HG02870 (cell line): ENCODE measurements around the gene MBOAT7.
"Not testable (repeated sequence)": the region's sequence is repeated elsewhere in the genome, so short reads cannot be mapped to it uniquely, and the experiment has no call there.

ENCODE experiments used
- ATAC-seq: cut with Tn5 transposase; IDR thresholded peaks from one replicate; pipeline ENCODE4 v1.9.1; 2021; ENCODE audit warnings: mild to moderate bottlenecking, moderate library complexity; ENCODE audit not compliant: unreplicated experiment

Gene MBOAT7, protein sequence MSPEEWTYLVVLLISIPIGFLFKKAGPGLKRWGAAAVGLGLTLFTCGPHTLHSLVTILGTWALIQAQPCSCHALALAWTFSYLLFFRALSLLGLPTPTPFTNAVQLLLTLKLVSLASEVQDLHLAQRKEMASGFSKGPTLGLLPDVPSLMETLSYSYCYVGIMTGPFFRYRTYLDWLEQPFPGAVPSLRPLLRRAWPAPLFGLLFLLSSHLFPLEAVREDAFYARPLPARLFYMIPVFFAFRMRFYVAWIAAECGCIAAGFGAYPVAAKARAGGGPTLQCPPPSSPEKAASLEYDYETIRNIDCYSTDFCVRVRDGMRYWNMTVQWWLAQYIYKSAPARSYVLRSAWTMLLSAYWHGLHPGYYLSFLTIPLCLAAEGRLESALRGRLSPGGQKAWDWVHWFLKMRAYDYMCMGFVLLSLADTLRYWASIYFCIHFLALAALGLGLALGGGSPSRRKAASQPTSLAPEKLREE

DNA sequence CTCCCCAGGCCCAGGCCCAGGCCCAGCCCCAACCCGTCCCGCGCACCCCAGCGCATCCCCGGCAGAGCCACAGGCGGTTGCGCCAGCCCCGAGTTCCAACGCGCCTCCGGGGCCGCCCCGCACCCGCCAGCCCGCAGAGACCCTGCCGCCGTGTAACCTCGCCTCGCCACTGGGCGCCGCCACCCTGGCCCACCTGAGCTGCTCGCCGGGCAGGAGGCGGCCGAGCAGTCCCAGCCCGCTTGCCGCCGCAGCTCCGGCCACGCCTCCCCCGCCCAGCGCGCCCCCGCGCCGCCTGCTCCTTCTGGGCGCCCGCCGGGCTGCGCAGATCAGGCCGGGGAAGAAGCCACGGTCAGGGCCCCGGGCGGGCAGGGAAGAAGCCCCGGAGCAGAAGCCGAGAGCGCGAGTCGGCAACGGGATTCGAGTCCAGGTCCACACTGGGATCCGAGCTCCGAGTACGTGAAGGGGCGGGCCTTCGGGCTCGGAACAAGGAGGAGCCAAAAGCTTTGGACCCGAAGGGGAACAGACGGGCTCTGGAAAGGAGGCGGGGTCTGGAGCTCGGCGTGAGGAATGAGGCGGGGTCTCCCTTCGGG is at the start of gene MBOAT7:
Gene MBOAT7, minus strand, starts transcription at position 436 of the 590 bp plus-strand sequence. CDS start 1,072 bp downstream, outside the sequence.
- peak; percentile 8 for ATAC-seq

DNA sequence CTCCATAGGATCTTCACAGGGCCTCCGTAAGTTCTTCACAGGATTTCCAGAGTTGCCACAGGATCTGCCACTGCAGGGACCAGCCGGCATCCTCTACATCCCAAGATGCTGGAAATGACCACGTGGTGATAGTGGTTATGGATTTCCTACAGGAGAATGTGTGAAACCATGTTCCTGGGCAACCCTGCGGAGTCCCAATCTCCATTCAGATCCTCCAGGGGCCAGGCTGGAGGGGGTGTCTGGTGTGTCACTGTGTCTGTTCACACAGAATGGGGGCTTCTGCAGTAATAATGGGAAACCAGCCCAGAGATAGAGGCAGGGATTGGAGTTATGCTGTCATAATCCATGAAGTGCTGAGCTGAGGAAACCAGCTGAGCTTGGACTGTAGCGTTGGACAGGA is 44.6 kb upstream of the MBOAT7 start:
- no peak for ATAC-seq

- ATAC-seq = no peak
These were observed 41.9 kb upstream of the MBOAT7 start for GRCh38 chr19:54231077-54231931.

GRCh38 chr19:54230031-54230430 is 40.7 kb upstream of the MBOAT7 start:
- no peak for ATAC-seq

DNA sequence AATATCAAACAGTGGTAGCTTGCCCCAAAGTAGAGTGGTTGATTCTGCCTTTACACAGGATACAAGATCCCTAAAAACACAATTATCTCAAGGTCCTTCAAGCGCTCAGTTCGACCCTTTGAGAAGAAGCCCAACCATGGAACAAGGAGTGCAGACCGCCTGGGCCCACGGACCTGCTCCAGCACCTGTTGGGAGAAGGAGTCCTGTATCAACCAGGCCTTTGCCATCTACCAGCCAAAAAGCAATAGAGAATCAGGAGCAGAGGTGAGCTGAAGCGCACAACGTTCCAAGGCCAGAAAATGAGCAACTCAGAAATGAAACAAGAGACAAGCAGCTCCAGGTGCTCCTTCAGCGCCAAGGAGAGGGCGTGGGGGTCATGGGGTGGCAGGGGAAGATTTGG is 39.8 kb upstream of the MBOAT7 start:
- ATAC-seq = no peak

GRCh38 chr19:54224619-54225018 is 35.2 kb upstream of the MBOAT7 start:
- ATAC-seq = not testable (repeated sequence)

DNA sequence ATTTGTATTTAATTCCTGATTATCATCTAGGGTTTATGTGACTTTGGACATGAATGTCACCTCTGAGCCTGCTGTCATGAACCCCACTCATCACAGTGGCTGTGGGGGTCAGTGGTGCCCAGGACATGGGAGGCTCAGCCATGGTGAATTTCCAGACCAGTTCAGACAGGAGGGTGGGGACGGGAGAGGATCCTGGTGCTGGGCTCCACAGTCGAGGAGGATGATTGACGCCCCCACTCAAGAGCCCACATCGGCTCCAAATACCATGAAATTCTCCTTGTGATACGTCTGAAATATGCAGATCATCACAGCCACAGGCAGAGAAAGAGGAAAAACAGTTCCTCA is 34.5 kb upstream of the MBOAT7 start:
- ATAC-seq = not testable (repeated sequence)

DNA sequence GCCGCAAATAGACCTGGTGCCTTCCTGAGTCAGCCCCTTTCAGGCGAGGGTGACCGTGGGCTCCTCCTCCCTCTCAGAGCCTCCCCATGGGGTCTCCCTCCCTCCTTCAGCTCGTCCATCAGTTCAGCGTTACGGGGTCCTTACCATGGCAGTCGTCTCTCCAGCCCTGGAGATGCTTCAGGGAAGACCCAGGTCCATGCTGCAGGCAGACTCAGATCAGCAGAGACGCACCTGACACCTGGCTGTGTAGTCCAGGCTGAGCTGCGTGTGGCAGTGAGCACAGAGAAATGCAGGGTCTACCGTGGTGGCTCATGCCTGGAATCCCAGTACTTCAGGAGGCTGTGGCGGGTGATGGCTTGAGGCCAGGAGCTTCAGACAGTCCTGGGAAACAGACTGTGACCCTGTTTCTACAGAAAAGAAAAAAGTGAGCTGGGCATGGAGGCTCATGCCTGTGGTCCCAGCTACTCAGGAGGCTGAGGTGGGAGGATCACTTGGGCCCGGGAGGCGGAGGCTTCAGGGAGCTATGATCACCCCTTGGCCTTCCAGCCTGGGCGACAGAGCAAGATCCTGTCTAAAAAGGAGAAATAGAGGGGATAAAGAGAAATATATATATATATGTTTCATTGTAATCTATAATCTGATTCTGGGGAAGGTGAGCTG is 34.0 kb upstream of the MBOAT7 start:
- ATAC-seq = not testable (repeated sequence)

GRCh38 chr19:54222474-54223276 is 33.3 kb upstream of the MBOAT7 start, which contains the start of gene LILRB3:
LILRB3 (minus strand) TSS chr19:54223007; CDS start chr19:54222976, 31 bp downstream.
- ATAC-seq = not testable (repeated sequence)

GRCh38 chr19:54221947-54222346 is 32.6 kb upstream of the MBOAT7 start:
- ATAC-seq = not testable (repeated sequence)

- not testable (repeated sequence) for ATAC-seq
These were observed 30.3 kb upstream of the MBOAT7 start for GRCh38 chr19:54219702-54220101.

DNA sequence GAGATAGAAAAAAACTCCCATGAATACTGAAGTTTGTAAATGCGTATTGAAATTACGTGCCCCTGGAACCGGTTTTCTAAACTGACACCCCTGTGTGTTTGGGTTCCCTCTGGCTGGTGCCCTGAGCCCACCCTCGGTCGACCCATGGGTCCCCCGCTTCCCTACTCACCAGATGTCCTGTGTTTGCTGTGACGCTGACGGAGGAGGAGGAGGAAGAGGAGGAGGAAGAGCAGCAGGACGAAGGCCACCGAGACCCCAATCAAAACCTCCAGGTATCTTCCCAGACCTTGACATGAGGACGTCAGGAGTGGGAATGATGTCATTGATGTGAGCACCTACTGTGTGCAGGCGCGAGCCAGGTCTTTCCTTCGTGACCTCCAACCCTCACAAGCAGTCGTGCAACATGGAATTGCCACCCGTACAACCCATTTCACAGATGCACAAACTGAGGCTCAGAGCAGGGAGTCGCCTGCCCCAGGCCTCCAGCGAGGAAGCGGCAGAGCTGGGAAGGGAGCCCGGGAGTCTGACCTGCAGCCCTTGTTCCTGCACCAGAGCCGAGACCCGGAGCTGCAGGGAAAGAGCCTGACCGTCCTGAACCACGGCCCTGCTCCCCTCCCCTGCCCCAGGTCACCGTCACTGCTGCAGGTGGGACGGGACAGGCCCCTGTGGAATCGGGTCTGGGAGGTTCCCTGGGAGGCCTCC is 29.7 kb upstream of the MBOAT7 start:
- no peak for ATAC-seq

DNA sequence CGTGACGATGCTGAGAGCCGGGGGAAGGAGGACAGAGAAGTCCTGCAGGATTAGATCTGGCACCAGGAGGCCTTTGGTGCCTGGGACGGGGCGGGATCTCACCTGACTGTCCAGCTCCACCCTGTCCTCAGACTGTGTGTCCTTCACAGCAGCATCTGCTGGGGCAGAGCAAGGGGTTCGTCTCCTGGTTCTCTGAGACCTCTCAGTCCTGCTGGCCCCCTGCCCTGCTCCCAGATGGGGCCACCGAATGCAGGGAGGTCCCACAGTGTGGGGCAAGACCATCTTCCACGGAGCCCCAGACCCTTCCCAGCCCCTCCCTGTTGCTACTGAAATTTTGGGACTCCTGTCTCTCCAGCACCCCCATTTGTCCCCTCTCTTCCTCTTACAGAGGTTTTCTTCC is 28.9 kb upstream of the MBOAT7 start:
- no peak for ATAC-seq

DNA sequence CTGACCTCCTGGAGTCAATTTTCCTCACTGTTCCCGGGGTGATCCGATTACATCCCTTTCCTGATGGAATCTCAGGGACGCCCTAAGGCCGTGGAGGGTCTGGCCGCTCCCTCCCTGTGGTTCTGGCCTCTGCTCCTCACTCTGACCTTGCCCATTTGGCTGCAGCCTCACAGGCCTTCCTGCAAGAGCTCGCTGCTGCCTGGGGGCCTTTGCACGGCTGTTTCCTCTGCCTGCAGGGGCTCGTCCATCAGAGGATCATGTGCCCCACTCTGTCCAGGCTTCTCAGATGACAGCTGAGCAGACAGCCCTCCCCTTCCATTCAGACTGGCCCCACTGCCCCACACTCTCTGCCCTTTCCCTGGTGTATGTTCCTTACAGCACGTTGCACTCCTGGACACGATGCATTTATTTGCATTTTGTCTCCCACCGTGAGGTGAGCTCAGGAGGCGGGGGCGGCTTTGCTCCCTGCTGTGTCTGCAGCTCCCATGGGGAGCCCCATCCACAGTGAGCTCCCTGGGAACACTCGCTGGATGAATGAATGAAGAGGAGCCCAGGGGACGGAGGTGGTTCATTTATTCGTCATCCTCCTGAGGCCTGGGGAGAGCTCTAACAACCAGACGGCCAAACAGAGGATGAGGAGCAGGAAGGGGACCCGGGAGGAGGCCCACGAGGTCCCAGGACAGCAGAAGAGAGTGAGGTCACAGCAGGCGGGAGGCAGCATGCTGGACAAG is 28.3 kb upstream of the MBOAT7 start:
- ATAC-seq = not testable (repeated sequence)

DNA sequence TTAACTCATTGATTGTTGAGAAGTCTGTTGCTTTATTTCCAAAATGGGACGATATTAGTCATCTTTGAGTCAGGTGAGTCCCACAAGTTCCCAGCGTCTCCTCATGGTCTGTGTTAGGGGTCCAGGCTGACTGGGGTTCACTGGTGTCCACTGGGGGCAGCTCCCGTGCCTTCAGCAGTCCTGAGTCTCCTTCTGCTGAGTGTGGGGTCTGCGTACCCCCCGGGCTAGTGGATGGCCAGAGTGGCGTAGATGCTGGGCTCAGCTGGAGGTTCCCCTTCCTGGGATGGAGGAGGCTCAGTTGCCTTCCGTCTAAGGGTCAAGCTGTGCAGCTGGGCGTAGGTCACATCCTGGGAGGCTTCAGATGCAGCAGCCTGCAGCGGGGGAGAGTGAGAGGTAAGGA is 27.5 kb upstream of the MBOAT7 start:
- no peak for ATAC-seq

- not testable (repeated sequence) for ATAC-seq
These were observed 25.4 kb upstream of the MBOAT7 start for GRCh38 chr19:54214734-54215133.

- not testable (repeated sequence) for ATAC-seq
These were observed 24.8 kb upstream of the MBOAT7 start for GRCh38 chr19:54214217-54214616.

DNA sequence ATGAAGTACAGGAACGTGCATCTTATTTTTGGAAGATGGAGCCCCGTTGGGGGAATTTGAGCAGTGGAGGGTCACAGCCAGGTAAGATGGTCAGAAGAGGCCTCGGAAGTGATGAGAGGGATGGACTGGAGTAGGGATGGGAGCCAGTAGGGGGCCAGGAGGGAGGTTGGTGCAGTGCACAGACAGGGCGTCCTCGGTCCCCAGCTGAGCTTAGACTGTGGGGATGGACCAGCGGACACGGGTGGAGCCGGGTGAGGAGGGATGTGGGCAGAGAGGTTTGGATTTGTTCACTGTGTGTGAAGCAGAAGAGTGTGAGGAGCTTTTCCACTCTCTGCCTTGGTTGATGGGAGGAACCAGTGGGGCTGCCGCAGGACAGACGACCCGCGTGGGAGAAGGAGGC is 21.9 kb upstream of the MBOAT7 start:
- ATAC-seq = no peak
